Endothelial cell of umbilical vein (primary cell): ENCODE data around the gene ASB11.

ENCODE experiments used
- EZH2 ChIP-seq: IDR thresholded peaks from 2 replicates; pipeline ENCODE4 v1.6.1; 2012; ENCODE audit warnings: borderline replicate concordance, low read depth, mild to moderate bottlenecking, moderate library complexity, low read length, inconsistent platforms; ENCODE audit not compliant: severe bottlenecking
- POLR2A ChIP-seq: IDR thresholded peaks from 2 replicates; pipeline ENCODE4 v1.6.1; 2012; ENCODE audit warnings: low read depth, mild to moderate bottlenecking, control low read depth, low read length
- TF ChIP-seq, protein P1 (sequence below), 2 donors: IDR thresholded peaks; 1 replicate in 1 of 2; 2 replicates in 1 of 2; pipeline ENCODE4 v1.5.1; 2011; ENCODE audit warnings: low read length in 2 of 2, mild to moderate bottlenecking in 2 of 2, moderate library complexity in 2 of 2, control low read depth in 1 of 2, inconsistent platforms in 1 of 2, low read depth in 1 of 2; ENCODE audit not compliant: insufficient read depth in 1 of 2; ENCODE audit errors: extremely low read depth in 1 of 2

DNA sequence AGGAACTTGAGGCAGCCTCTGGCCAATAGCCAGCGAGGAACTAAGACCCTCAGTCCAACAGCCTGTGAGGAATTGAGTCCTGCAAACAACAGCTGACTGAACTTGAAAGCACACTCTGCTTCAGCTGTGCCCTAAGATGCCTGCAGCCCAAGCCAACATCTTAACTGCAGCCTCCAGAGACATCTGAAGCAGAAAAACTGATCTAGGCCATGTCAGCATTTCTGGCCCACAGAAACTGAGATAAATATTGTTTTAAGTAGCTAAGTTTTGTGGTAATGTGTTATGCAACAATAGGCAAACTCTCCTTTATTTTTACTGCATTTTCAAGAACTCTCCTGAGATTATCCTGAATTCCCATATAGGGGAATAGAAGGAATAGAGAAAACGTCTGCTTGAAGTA lies 44.3 kb upstream of the ASB11 start:
- TF ChIP-seq, protein P1, sequence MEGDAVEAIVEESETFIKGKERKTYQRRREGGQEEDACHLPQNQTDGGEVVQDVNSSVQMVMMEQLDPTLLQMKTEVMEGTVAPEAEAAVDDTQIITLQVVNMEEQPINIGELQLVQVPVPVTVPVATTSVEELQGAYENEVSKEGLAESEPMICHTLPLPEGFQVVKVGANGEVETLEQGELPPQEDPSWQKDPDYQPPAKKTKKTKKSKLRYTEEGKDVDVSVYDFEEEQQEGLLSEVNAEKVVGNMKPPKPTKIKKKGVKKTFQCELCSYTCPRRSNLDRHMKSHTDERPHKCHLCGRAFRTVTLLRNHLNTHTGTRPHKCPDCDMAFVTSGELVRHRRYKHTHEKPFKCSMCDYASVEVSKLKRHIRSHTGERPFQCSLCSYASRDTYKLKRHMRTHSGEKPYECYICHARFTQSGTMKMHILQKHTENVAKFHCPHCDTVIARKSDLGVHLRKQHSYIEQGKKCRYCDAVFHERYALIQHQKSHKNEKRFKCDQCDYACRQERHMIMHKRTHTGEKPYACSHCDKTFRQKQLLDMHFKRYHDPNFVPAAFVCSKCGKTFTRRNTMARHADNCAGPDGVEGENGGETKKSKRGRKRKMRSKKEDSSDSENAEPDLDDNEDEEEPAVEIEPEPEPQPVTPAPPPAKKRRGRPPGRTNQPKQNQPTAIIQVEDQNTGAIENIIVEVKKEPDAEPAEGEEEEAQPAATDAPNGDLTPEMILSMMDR (IDR thresholded peaks at IDR 0.05; ENCODE audit: extremely low read depth in 1 of 2, insufficient read depth in 1 of 2, low read depth in 1 of 2, low read length in 2 of 2), result no peak
- TF ChIP-seq EZH2 (no peak), POLR2A (no peak)
